Astrocyte of the cerebellum (primary cell): ENCODE results near the gene NEBL.

Source experiments
- DNase-seq: peaks from one replicate; pipeline ENCODE4 v3.0.0-alpha.2; 2011; ENCODE audit warnings: low read depth
- H3K4me3 ChIP-seq: 2 replicates; pipeline ENCODE4 v1.5.1; 2011; ENCODE audit warnings: mild to moderate bottlenecking, low read depth, low read length, moderate library complexity
- in situ Hi-C: cut with HindIII; loops from 2 replicates; pipeline ENCODE4 v1.10.0; 2017; ENCODE audit warnings: low sequenced_read_pairs
- TF ChIP-seq, protein P1 (sequence below): IDR thresholded peaks from 2 replicates; pipeline ENCODE4 v1.5.1; 2012; ENCODE audit warnings: low read length, low read depth, moderate library complexity, mild to moderate bottlenecking; ENCODE audit errors: missing control alignments

Gene NEBL

DNA sequence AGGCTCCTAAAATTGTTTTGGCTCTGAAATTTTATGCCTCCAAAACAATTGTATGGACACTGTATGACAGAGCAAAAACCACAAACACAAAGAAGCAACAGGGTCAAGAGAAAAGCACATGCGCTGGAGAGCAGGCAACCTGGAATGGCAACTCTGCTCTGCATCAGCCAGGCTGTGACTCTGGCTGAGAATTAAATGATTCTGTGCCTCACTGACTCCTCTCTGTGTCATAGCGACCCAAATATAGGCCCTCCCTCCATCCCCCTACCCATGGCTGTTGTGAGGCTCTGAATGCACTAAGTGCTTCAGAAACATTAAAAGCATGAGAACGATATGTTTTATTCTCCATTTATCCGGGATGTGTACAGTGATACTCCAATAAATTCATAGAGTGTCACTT, 24.9 kb upstream of the NEBL start:
- in situ Hi-C loops, result no loop called here
- no peak overlapping the region for H3K4me3 ChIP-seq
- TF ChIP-seq, protein P1, sequence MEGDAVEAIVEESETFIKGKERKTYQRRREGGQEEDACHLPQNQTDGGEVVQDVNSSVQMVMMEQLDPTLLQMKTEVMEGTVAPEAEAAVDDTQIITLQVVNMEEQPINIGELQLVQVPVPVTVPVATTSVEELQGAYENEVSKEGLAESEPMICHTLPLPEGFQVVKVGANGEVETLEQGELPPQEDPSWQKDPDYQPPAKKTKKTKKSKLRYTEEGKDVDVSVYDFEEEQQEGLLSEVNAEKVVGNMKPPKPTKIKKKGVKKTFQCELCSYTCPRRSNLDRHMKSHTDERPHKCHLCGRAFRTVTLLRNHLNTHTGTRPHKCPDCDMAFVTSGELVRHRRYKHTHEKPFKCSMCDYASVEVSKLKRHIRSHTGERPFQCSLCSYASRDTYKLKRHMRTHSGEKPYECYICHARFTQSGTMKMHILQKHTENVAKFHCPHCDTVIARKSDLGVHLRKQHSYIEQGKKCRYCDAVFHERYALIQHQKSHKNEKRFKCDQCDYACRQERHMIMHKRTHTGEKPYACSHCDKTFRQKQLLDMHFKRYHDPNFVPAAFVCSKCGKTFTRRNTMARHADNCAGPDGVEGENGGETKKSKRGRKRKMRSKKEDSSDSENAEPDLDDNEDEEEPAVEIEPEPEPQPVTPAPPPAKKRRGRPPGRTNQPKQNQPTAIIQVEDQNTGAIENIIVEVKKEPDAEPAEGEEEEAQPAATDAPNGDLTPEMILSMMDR, result no peak
- no peak for DNase-seq

DNA sequence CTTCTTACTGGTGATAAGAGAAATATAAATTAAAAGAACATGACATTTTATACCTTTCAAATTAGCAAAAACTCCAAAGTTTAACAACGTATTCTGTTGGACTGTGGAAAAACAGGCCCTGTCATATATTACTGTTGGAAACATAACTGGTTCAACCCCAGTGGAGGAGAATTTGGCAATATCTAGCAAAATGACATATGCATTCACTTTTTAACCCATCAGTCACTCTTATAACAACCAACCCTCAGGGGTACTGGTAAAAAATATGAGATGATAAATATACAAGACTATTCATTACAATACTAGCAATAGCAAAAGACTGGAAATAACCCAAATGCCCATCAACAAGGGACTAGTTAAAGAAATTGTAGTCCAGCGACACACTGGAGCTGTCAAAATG, 22.9 kb upstream of the NEBL start:
- in situ Hi-C loops, result no loop called here
- TF ChIP-seq, protein P1, result no peak
- H3K4me3 ChIP-seq, result no peak overlapping the region
- no peak for DNase-seq

DNA sequence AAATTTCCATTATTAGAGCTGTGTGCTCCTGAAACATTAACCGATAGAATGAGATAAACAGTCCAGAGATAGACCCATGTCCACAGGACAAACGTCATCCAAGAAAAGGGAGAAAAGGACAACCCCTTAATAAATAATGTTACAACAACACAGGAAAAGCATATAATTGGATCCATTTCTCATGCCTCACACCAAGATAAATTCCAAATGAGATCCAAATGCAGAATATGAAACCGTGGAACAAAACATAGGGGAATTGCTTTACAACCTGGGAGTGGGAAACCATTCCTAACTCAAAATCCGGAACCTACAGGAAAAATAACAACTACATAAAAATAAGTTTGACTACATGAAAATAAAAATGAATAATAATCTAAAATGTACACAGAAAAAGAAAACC, 22.4 kb upstream of the NEBL start:
- TF ChIP-seq, protein P1, result no peak
- DNase-seq, result no peak
- in situ Hi-C loops, result no loop called here
- no peak overlapping the region for H3K4me3 ChIP-seq

DNA sequence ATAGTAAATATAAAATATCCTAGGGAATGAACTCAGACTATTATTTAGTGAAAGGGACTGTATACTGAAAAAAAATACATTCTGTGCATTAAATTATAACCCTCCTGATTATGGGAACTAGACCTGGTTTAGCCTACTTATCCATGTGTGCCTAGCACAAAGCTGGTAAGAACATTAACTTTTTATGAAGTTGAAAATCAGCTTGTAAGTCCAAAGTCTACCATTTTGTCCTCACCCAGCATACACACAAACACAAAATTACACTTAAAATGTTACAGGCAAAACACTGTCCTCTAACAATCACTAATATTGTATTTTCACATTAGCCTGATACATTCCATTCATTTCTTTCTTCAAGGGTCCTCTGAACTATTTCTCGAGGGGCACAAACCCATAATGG, 19.9 kb upstream of the NEBL start:
- H3K4me3 ChIP-seq, result no peak overlapping the region
- DNase-seq, result no peak
- in situ Hi-C loops, result no loop called here
- TF ChIP-seq, protein P1, result no peak

DNA sequence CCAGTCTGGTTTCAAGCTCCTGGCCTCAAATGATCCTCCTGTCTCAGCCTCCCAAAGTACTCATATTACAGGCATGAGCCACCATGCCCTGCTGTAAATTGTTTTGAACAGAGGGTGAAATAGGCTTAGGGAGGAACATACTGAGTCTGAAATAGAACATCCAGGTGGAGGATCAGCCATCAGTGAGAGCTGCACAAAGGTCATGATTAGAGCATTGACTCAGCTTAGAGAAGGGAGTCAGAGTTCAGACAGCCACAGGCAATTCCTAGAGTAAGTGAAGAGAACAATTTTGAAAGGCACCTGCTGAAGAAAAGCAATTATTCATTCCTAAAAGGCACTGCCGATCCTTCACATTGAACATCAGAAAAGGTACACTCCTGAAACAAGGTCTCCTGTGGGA, 15.9 kb upstream of the NEBL start:
- TF ChIP-seq, protein P1, result no peak
- H3K4me3 ChIP-seq, result no peak overlapping the region
- in situ Hi-C loops, result no loop called here
- DNase-seq, result no peak

DNA sequence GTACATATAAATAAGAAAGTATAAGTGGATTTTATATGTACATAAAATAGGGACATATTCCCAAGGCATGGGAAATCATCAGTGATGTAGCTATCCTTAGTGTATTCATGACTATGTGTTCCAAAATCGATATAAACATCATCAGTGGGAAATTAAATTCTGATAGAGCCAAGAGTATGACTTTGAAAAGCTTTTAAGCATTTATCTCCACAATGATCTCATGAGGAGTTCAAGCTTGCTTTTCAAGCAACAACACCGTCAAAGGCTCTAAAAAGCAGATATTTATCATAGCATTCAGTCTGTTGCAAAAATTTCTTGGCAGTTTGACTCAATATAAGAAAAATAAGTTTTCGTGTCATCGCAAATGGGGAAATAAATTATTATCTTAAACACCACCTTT, 14.5 kb upstream of the NEBL start:
- TF ChIP-seq, protein P1, result no peak
- no peak for DNase-seq
- no peak overlapping the region for H3K4me3 ChIP-seq
- in situ Hi-C loops, result no loop called here

DNA sequence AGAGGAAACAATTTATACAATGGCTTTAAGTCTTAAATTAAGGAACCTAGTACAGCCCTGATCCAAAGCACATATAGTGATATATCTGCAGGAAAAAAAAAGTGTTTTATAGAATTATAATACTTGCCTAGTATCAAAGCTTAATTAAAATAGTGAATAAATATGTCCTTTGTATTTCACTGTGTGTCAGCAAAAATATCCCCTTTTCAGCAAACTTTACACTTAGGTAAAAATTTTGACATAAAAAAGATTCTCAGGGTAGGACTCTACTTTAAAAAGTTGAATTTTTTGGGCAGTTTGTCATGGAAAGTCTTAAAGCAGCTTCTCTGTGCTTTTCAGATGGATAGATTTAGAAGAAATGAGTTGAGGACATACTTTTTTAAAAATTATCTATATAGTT, 12.7 kb upstream of the NEBL start:
- TF ChIP-seq, protein P1, result no peak
- H3K4me3 ChIP-seq, result no peak overlapping the region
- no peak for DNase-seq
- in situ Hi-C loops, result no loop called here
